ENCODE measurements around the gene INPP5E.
"Not testable (repeated sequence)": the region's sequence is repeated elsewhere in the genome, so short reads cannot be mapped to it uniquely, and the experiment has no call there.

The INPP5E gene

DNA sequence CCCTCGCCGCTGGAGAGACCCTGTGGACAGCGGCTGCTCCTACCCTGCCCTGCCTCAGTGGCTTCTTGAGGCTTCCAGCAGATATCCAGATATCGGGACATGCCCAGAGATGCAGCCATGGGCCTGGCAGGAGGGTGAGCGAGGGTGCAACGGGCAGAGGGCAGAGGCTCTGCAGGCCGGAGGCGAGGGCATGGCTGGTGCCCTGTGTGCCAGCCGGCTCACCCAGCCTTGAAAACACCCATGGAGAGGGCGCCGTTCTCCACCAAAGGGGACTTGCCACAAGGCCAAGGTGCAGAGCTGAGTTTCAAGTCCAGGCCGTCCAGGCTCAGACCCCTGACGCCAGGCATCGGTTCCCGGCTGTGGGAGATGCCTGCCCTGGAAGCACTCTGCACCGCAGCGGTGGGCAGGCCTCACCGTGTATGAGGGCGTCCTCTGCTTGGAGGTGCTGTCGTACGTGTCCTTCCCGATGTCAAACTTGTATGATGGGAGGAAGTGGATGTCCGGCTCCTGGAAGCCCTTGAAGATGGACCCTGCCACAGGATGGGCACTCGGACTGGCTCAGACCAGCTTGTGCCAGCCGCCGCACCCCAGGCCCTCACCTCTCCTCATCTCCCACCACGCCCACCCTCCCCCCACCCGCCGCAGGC is 8.9 kb downstream of the INPP5E start:
- DNase-seq, result no peak

DNA sequence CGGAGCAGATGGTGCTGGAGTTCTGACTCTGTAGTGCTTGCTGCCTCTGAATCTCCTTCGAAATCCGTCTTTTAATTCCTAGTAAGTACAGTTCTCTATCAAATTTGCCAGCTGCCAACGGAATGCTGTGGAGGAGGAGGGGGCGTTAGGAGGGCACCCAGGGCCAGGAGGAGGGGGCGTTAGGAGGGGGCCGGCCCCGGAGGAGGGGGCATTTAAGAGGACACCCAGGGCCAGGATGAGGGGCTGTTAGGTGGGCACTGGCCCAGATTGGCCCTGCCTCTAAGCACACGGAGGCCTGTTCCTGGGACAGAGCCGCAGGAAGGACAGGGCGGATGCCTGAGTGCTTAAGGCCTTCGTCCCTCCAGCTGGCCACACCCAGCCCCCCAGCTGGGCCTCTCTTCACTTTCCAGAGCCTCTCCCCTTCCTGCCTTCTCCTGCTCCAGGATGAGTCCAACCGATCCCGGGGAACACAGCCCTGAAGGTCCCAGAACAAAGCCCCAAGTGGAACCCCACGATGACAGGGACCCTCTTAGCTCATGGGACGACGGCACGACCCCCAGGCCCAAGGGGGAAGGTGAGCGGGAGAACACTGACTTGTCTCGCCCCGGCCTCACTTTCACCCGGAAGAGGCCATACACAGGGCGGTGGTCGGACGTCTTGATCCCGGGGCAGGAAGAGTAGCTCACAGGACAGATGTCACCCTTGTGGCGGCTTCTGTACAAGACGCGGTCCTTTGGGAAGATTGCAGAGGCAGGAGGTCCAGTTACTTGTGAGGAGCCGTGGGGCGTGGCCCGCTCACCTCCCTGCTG is 9.8 kb downstream of the INPP5E start:
- no peak for DNase-seq

DNA sequence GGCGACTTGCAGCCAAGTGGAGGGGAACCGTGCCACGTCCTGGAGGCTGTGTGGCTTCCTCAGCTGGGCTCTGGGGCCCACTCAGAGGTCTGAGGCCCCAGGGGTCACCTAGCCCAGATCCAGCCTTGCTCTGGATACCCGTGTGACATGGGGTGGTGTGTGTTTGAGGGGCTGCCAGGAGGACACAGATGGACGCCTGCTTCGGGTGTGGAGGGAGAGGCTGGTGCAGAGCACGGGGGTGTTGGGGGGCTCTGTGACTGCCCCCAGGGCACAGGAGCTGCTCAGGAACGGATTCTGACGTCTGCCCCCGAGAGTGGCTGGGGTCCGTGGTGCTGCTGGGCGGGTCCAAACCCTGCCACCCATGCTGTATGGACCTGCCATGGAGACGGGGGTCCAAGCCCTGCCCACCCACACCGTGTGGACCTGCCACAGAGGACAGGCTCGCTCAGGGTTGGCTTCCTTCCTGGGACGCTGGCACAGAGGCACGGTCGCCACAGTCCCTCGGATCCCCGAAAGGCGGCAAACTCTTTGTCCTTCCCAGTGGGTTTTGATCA is 10.5 kb downstream of the INPP5E start:
- no peak for DNase-seq

DNA sequence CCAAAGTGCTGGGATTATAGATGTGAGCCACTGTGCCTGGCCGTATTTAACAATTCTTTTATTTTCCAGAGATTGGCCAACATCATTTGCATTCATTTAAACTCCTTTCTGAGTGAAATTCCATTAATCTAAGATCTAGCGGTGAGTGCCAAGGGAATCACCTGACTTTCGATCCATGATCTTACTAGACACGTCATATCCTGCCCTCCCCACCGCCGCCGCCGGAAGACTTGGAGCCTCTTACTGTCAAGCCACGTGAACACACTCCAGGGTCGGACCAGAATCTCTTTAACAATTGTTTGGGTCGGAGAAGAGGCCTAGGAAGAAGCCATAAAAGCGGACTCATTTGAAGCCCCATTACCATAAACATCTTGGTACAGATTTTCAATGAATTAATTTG is 12.9 kb downstream of the INPP5E start:
- DNase-seq, result no peak

DNA sequence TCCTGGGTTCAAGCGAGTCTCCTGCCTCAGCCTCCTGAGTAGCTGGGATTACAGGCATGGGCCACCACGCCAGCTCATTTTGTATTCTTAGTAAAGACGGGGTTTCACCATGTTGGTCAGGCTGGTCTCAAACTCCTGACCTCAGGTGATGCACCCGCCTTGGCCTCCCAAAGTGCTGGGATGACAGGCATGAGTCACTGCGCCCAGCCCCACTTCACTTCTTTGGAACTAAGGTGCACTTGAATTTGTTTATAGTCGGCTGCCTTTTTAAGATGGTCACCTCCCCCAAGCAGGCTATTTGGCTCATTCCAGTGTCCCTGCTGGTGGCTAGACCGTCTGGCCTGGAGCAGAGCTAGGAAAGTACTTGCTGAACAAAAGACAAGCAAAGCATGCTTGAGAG is 14.3 kb downstream of the INPP5E start:
- DNase-seq, result not testable (repeated sequence)

DNA sequence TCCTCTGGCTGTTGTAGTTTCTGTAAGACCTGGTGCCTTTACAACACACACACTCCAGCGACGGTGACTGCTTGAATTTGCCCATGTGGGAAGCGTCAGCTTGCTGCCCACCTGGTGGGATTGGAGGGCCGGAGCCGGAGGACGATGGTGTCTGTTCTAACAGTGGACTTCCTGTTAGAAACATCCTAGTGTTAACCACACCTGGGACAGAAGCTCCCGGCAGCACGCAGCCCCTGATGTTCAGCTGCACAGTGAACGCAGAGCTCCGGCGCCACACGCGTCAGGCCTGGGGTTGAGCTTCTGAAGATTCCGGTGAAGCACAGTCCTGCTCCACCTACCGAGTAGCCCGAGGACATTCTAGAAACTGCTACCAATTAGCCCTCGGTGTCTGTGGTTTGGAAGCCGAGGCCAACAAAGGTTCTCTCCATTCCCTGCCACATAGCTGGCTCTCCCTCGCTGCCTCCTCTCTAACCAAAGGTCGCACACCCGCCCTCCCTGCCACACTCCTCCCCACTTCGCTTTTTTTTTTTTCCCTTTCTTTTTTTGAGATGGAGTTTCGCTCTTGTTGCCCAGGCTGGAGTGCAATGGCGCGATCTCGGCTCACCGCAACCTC is 14.8 kb downstream of the INPP5E start:
- no peak for DNase-seq

DNA sequence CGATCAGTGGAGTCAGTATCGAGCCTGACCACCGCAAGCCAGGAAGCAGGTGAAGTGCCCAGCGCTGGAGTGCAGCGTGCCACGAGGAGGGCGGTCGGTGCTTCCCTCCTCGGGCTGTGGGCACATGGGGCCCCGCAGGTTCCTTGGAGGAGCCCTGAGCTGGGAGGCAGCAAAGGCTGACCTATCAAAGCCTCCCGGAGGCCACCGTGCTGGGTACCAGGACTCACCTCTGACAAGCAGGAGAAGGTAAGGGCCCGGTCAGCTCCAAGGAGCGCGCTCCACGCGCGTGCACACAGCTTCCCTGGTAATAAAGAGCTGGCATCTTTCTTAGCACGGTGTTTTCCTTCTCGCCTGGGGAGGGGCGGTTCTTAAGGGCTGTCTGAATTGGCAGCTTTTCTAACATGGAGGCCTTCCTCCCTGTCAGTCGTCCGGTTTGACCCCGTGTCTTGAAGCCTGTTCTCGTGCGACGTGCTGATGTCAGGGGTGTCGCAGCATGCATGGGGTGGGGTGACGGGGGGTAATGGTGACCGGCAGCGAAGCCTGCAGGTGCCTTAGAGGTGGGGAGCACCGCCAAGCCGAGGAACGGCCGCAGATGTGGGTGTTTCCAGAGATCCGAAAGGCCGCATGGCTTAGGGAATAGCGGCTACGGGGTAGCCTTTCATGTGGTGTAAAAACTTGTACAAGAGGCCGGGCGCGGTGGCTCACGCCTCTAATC is 16.1 kb downstream of the INPP5E start:
- no peak for DNase-seq

DNA sequence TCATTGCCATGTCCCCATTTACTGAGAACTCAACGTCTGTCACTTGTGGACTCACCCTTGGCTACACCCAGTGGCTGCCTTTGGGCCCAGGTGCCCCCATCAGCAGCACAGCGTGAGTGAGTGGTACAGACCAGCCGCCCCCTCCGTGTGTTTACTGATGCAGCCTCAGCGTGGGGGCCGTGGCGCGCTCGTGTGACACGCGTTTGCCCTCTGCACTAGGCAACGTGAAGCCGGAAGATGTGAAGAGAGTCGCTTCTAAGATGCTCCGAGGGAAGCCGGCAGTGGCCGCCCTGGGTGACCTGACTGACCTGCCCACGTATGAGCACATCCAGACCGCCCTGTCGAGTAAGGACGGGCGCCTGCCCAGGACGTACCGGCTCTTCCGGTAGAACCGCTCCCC is 16.8 kb downstream of the INPP5E start:
- DNase-seq, result no peak

DNA sequence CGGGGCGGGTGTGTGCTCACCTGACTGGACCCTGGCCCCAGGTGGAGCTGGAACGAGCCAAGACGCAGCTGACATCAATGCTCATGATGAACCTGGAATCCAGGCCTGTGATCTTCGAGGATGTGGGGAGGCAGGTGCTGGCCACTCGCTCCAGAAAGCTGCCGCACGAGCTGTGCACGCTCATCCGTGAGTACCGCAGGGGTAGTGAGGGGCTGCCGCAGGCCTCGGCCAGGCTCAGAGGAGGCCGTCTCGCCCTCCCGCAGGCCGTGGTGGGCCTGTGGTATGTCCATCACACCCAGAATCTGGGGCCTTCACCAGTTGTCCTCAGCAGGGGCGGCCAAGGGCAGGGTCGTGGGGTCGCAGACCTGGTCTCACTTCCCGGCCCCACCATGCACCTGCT is 17.9 kb downstream of the INPP5E start:
- DNase-seq, result no peak

DNA sequence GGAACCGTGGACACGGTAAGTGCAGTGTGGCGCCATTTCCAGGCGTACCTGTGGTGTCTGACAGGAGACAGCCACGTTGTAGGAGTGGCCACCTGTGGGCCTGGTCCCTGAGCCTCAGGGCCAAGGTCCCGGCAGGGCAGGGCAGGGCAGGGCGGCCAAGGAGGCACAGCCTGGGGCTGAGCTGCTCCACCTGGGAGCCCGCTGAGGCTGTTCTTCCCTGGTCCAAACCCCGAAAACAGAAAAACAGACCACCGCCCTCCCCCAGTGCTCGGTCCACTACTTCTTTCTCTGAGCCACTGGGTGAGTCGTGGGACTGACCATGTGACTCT is 20.6 kb downstream of the INPP5E start:
- no peak for DNase-seq

DNA sequence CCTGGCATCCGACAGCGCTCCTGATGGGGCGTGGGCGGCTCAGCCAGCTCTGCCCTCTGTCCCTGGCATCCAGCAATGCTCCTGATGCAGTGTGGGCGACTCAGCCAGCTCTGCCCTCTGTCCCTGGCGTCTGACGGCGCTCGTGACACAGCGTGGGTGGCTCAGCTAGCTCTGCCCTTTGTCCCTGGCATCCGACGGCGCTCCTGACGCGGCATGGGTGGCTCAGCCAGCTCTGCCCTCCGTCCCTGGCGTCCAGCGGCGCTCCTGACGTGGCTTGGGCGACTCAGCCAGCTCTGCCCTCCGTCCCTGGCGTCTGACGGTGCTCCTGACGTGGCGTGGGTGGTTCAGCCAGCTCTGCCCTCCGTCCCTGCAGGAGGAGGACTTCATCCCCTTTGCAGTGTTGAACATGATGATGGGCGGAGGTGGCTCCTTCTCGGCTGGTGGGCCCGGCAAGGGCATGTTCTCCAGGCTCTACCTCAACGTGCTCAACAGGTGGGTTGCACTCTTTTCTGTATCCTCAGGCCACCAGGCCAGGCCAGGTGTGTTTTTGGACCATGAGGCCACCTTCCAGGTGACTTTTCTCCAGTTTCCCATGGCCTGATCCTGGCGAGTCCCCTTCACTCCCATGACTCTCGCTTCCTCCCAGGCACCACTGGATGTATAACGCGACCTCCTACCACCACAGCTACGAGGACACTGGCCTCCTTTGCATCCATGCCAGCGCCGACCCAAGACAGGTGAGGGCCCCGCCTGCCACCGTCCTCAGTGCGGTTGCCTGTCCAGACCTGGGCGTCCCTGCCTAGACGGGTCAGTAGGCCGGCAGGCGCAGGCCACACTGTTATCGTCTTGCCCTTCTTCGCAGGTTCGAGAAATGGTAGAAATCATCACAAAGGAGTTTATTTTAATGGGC is 21.2 kb downstream of the INPP5E start:
- DNase-seq, result no peak

DNA sequence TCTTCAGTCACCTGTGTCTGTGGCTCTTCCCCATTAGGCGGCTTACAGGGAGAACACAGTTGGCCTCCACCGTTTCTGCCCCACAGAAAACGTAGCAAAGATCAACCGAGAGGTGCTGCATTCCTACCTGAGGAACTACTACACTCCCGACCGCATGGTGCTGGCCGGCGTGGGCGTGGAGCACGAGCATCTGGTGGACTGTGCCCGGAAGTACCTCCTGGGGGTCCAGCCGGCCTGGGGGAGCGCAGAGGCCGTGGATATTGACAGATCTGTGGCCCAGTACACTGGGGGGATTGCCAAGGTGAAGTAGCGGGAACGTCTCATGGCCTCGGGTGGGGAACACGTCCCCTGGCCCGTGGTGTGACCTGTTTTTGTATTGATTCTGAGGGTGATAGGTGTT is 22.7 kb downstream of the INPP5E start:
- no peak for DNase-seq

DNA sequence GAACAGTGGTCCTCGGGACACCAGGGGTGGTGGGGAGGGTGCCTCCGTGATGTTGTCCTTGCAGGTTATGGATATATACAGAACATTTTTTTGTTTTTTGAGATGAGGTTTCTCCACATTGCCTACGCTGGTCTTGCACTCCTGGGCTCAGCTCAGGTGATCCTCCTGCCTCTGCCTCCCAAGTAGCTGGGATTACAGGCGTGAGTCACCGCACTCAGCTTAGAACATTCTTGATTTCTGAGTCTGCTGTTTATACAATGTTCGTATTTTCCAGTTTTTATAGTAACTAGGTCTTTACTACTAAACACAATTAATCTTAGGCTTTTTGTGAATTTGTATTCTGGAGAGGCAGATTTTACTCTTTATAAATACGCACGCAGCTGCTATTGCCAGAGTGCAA is 23.2 kb downstream of the INPP5E start:
- DNase-seq, result no peak

DNA sequence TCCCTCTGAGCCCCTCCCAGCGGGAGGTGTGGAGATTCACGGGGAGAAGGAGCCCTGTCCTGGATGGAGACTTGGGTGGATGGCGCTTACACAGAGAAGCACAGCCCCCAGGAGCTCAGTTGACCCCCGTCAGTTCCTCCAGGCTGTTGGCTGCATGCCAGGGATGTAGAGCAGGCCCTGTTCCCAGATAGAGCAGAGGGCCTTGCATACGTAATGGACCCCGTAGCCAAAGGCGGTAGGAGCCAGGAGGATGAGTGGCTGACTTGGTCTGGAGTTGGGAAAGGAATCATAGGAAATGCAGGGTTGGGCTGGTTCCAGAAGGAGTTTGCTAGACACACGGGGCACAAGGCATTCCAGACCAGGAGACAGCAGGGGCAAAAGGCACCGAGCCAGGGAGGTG is 26.7 kb downstream of the INPP5E start:
- peak in 3 of 58 donors; percentile 6 to 38 (median 26) for DNase-seq

DNA sequence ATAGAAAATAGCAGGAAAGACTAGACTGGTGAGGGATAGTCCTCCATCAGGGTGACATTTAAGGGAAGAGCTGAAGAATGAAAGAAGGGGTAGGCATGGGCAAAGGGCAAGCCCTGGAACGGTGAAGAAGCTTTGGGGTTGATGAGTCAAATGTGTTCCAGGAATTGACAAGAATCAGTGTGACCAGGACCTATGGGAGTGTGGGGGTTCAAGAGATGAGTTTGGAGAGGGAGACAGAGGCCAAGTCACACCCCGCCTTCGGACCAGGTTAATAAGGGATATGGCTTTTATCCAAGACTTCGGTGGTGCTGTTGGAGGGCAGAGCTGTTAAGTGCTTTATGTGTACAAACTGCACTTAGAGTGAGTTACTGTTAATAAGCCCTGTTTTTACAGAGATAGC is 28.3 kb downstream of the INPP5E start:
- no peak for DNase-seq

DNA sequence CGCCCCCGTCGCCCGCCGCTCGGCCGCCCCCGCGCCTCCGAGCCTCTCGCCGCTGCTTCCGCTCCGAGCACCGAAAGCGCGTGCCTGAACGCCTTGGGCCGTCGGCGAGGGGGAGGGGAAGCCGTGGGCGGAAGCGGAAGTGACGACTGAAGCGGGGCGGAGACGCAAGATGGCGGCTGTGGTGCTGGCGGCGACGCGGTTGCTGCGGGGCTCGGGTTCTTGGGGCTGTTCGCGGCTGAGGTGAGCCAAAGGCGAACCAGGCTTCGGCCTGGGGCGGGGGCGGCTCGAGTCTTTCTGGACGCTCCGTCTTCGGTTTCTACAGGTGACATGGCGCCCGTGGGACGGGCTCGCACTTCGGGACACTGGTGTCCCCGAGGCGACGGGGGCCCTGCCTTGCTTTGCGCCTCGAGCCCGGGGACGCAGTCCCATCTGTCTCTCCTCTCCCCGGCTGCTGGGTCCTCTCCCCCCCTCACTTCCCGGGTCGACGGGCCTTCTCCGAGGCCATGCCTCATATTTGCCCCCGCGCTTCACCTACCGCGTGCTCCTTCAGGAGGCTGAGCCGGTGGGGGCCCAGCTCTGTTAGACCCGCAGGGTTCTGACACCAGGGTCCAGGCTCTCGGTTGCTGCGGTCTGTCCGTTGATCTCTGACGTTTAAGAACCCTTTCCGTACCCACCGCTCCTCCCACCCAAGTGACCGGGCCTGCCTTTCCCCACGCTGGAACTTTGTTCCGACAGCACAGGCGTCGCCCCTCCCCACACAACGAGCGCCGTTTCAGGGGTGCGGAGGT is 29.0 kb downstream of the INPP5E start, which contains the start of the genes ENTR1 and PMPCA:
ENTR1 (minus strand) TSS at position 115 of the 788 bp plus-strand sequence. CDS start 217 bp downstream, outside the sequence.
PMPCA (plus strand) TSS at position 159 of the 788 bp plus-strand sequence; CDS start at position 170, 11 bp downstream.
- peak in 57 of 58 donors; percentile 42 to 91 (median 82) for DNase-seq

DNA sequence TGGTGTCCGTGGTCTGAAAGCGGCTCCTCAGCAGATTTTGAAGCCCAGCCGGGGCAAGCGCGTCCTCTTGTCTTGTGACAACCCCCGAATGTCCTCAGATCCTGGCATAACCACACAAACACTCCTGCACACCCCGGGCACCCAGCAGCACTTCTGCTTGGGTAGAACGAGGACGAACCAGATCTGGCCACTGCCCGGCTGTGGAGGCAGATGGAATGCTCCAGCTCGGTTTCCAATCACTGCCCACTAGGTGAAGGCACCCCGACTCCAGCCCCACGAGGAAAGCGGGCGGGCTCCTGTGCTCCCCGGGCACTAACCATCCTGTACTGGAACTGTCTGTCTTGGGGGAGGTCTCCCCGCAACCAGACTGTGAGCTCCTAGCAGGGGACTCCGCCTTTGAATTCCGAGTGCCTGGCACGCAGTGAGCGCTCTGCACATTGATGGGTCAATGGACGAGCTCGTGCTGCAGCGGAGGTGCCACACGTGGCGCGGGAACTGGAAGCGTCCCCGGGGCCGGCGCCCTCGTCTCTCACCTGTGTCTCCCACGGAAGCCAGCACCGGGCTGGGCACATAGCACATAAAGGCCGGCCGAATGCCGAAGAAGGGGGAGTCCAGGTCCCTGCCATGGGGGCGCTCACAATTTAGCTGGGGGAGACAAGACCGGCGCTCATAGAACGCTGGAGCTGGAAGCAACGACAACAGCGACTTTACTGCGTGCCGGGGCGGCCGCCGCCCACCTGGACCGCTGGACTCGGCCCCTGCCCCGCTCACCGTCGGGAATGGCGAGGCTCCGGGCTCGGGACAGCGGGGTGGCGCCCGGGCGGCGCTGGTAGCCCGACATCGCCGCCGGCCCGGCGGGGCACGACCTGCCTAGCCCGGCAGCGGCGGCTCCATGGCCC is 29.8 kb downstream of the INPP5E start:
- peak in 17 of 58 donors; percentile 17 to 68 (median 28) for DNase-seq

DNA sequence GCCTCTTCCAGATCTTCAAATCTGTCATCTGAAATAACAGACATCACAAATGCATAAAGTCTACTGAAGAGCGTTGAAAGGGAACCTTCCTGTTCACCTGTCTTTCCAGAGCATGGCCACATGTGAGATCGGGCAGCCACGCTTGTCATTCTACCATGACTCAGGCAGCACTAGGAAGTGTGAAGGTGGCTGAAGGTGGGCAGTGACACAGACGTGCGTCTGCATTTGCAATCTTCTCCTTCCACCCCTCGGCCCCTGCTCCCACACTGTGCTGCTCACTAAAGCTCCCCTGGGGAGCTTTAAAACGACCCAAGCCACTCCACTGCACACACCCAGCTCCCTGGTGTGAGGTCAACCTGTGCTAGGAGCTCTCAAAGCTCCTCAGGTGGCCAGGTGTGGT is 31.7 kb downstream of the INPP5E start:
- no peak for DNase-seq

All from anterior cingulate cortex (tissue), 58 donors.